Activated T-helper 1 cell treated with anti-CD3 and anti-CD28 coated beads, Interleukin-12 subunit alpha, Interleukin-12 subunit beta, Interleukin-2, Interleukin-4 antibody, amounts not matched to agents 30 ng/mL and 10 ng/mL and 1 ng/mL, durations not matched to agents 14 hours and 24 hours and 36 hours (primary cell): ENCODE measurements around the gene CYP1B1. TPM values are rescaled to one million over a fixed set of nuclear protein-coding genes. Genes with fewer than 3 reads are reported as not detected.
"Not testable (repeated sequence)": the region's sequence is repeated elsewhere in the genome, so short reads cannot be mapped to it uniquely, and the experiment has no call there.

Experiments
- DNase-seq: peaks from one replicate; pipeline ENCODE4 v3.0.0; 2021; ENCODE audit warnings: low spot score
- H3K27ac Mint-ChIP-seq: one replicate; pipeline ENCODE4 v1.8.0; 2021; ENCODE audit warnings: mild to moderate bottlenecking, mixed read lengths
- H3K27me3 Mint-ChIP-seq: one replicate; pipeline ENCODE4 v1.8.0; 2022; ENCODE audit warnings: mild to moderate bottlenecking, moderate library complexity, mixed read lengths; ENCODE audit not compliant: insufficient read depth
- H3K36me3 Mint-ChIP-seq: one replicate; pipeline ENCODE4 v1.8.0; 2021; ENCODE audit warnings: low read depth, mixed read lengths
- H3K4me1 Mint-ChIP-seq: one replicate; pipeline ENCODE4 v1.8.0; 2021; ENCODE audit warnings: low read depth, mixed read lengths
- H3K4me3 Mint-ChIP-seq: one replicate; pipeline ENCODE4 v1.8.0; 2021; ENCODE audit warnings: mild to moderate bottlenecking, moderate library complexity, mixed read lengths
- H3K9me3 Mint-ChIP-seq: one replicate; pipeline ENCODE4 v1.8.0; 2021; ENCODE audit warnings: mixed read lengths
- intact Hi-C: fragments of 100-400 bp; cut with micrococcal nuclease; formaldehyde crosslinking; loops from one replicate; pipeline ENCODE4 v1.15.1; 2024
- total RNA-seq: library from RNA; stranded (reverse); gene quantifications from 2 replicates; pipeline ENCODE4 v1.2.3, GENCODE V29; 2022

The CYP1B1 gene
- total RNA-seq, 1 donor from 2014 or later: 14.7 TPM

GRCh38 chr2:38095996-38096861, 20.3 kb upstream of the CYP1B1 start:
- intact Hi-C loops: loop anchor here (1.0 to 2.0 kb wide), 3 partner anchors 10 to 20 kb away; partner anchors contain the start of gene CYP1B1
- Mint-ChIP-seq H3K27ac (peak overlapping the region; percentile 29), H3K9me3 (no peaks in the 10 kb centered on the region), H3K27me3 (peaks cover 41% of the 10 kb centered on the region), H3K36me3 (peaks cover 3% of the 10 kb centered on the region), H3K4me3 (no peak overlapping the region), H3K4me1 (peaks cover 63% of the 10 kb centered on the region)
- DNase-seq: no peak

GRCh38 chr2:38095079-38095995, 19.4 kb upstream of the CYP1B1 start:
- DNase-seq: no peak
- Mint-ChIP-seq H3K4me3 (no peak overlapping the region), H3K9me3 (no peaks in the 10 kb centered on the region), H3K4me1 (peaks cover 56% of the 10 kb centered on the region), H3K27me3 (peaks cover 33% of the 10 kb centered on the region), H3K27ac (no peak overlapping the region), H3K36me3 (no peaks in the 10 kb centered on the region)
- intact Hi-C loops: no loop called here

GRCh38 chr2:38093527-38094165, 17.7 kb upstream of the CYP1B1 start:
- no peak overlapping the region for H3K27ac Mint-ChIP-seq
- H3K4me3 Mint-ChIP-seq: no peak overlapping the region
- peaks cover 48% of the 10 kb centered on the region for H3K4me1 Mint-ChIP-seq
- no peak for DNase-seq
- H3K36me3 Mint-ChIP-seq: no peaks in the 10 kb centered on the region
- intact Hi-C loops: no loop called here
- peaks cover 19% of the 10 kb centered on the region for H3K27me3 Mint-ChIP-seq
- H3K9me3 Mint-ChIP-seq: no peaks in the 10 kb centered on the region

- no peaks in the 10 kb centered on the region for H3K9me3 Mint-ChIP-seq
- peaks cover 35% of the 10 kb centered on the region for H3K4me1 Mint-ChIP-seq
- no peak for DNase-seq
- no peak overlapping the region for H3K4me3 Mint-ChIP-seq
- no peaks in the 10 kb centered on the region for H3K36me3 Mint-ChIP-seq
- no peak overlapping the region for H3K27ac Mint-ChIP-seq
- peaks cover 10% of the 10 kb centered on the region for H3K27me3 Mint-ChIP-seq
- intact Hi-C loops: no loop called here
These were observed 16.4 kb upstream of the CYP1B1 start for GRCh38 chr2:38092196-38092902.

- intact Hi-C loops: no loop called here
- Mint-ChIP-seq H3K27ac (no peak overlapping the region), H3K9me3 (no peaks in the 10 kb centered on the region), H3K27me3 (peaks cover 7% of the 10 kb centered on the region), H3K36me3 (no peaks in the 10 kb centered on the region), H3K4me1 (peaks cover 31% of the 10 kb centered on the region), H3K4me3 (no peak overlapping the region)
- DNase-seq: no peak
These were observed 15.8 kb upstream of the CYP1B1 start for GRCh38 chr2:38091760-38092159.

GRCh38 chr2:38090928-38091327, 15.0 kb upstream of the CYP1B1 start:
- Mint-ChIP-seq H3K27me3 (peaks cover 8% of the 10 kb centered on the region), H3K36me3 (no peaks in the 10 kb centered on the region), H3K4me3 (no peak overlapping the region), H3K9me3 (no peaks in the 10 kb centered on the region), H3K27ac (no peak overlapping the region), H3K4me1 (peaks cover 23% of the 10 kb centered on the region)
- intact Hi-C loops: no loop called here
- no peak for DNase-seq

GRCh38 chr2:38090212-38090611, 14.3 kb upstream of the CYP1B1 start:
- H3K36me3 Mint-ChIP-seq, intact Hi-C loops, DNase-seq, H3K9me3 Mint-ChIP-seq, H3K4me3 Mint-ChIP-seq, H3K27ac Mint-ChIP-seq: not testable (repeated sequence)
- H3K27me3 Mint-ChIP-seq: peaks cover 14% of the 10 kb centered on the region
- H3K4me1 Mint-ChIP-seq: peaks cover 15% of the 10 kb centered on the region

- H3K36me3 Mint-ChIP-seq, H3K4me3 Mint-ChIP-seq, intact Hi-C loops, H3K9me3 Mint-ChIP-seq, H3K4me1 Mint-ChIP-seq, H3K27ac Mint-ChIP-seq, DNase-seq: not testable (repeated sequence)
- H3K27me3 Mint-ChIP-seq: peaks cover 19% of the 10 kb centered on the region
These were observed 10.2 kb upstream of the CYP1B1 start for GRCh38 chr2:38085998-38086698.

GRCh38 chr2:38084556-38084955, 8.6 kb upstream of the CYP1B1 start:
- intact Hi-C loops, H3K9me3 Mint-ChIP-seq, H3K36me3 Mint-ChIP-seq, DNase-seq, H3K27ac Mint-ChIP-seq, H3K4me3 Mint-ChIP-seq: not testable (repeated sequence)
- H3K27me3 Mint-ChIP-seq: peaks cover 22% of the 10 kb centered on the region
- H3K4me1 Mint-ChIP-seq: peaks cover 12% of the 10 kb centered on the region

- H3K27ac Mint-ChIP-seq, H3K36me3 Mint-ChIP-seq, H3K4me3 Mint-ChIP-seq, H3K9me3 Mint-ChIP-seq, DNase-seq, intact Hi-C loops: not testable (repeated sequence)
- Mint-ChIP-seq H3K27me3 (peaks cover 28% of the 10 kb centered on the region), H3K4me1 (peaks cover 26% of the 10 kb centered on the region)
These were observed 6.8 kb upstream of the CYP1B1 start for GRCh38 chr2:38082727-38083126.

GRCh38 chr2:38080346-38080745, 4.4 kb upstream of the CYP1B1 start:
- Mint-ChIP-seq H3K27ac (no peak overlapping the region), H3K36me3 (peaks cover 5% of the 10 kb centered on the region), H3K27me3 (peaks cover 23% of the 10 kb centered on the region), H3K9me3 (no peaks in the 10 kb centered on the region), H3K4me3 (no peak overlapping the region), H3K4me1 (peaks cover 38% of the 10 kb centered on the region)
- intact Hi-C loops: no loop called here
- no peak for DNase-seq
